Loucy (cell line): ENCODE results near the gene OSGIN1.

Source experiments
- H2AFZ ChIP-seq: fragments of 200-600 bp; sonication (generic); 2 replicates; pipeline ENCODE4 v1.6.0; 2016; ENCODE audit warnings: antibody characterized with exemption, mild to moderate bottlenecking, low read length, moderate library complexity
- H3F3A ChIP-seq: fragments of 200-600 bp; 2 replicates; pipeline ENCODE4 v1.6.0; 2016; ENCODE audit warnings: antibody characterized with exemption, low read depth, mild to moderate bottlenecking
- H3K27me3 ChIP-seq: fragments of 200-600 bp; sonication (generic); 2 replicates; pipeline ENCODE4 v1.6.1; 2014; ENCODE audit warnings: low read length, mild to moderate bottlenecking; ENCODE audit not compliant: insufficient read depth, poor library complexity, severe bottlenecking
- H3K36me3 ChIP-seq: fragments of 200-600 bp; sonication (generic); 2 replicates; pipeline ENCODE4 v1.6.1; 2016; ENCODE audit warnings: low read length; ENCODE audit not compliant: insufficient read depth
- H3K4me1 ChIP-seq: fragments of 200-600 bp; sonication (generic); 2 replicates; pipeline ENCODE4 v1.5.1; 2014; ENCODE audit warnings: low read length, mild to moderate bottlenecking; ENCODE audit not compliant: insufficient read depth, poor library complexity, severe bottlenecking
- H3K4me2 ChIP-seq: fragments of 200-600 bp; sonication (generic); 2 replicates; pipeline ENCODE4 v1.6.0; 2014; ENCODE audit warnings: antibody characterized with exemption, low read length, low read depth, mild to moderate bottlenecking; ENCODE audit not compliant: poor library complexity, severe bottlenecking
- H3K4me3 ChIP-seq: fragments of 200-600 bp; sonication (generic); 2 replicates; pipeline ENCODE4 v1.5.1; 2014; ENCODE audit warnings: low read length, mild to moderate bottlenecking, mixed read lengths; ENCODE audit not compliant: poor library complexity, severe bottlenecking
- H3K79me2 ChIP-seq: fragments of 200-600 bp; sonication (generic); 2 replicates; pipeline ENCODE4 v1.6.1; 2014; ENCODE audit warnings: low read length; ENCODE audit not compliant: insufficient read depth
- H3K9ac ChIP-seq: fragments of 200-600 bp; sonication (generic); 2 replicates; pipeline ENCODE4 v1.6.0; 2014; ENCODE audit warnings: mild to moderate bottlenecking, low read depth, low read length, moderate library complexity; ENCODE audit not compliant: poor library complexity, severe bottlenecking
- H3K9me2 ChIP-seq: fragments of 200-600 bp; sonication (generic); replicated peaks from 2 replicates; pipeline ENCODE4 v1.6.1; 2016; ENCODE audit warnings: low read depth, low read length, mixed read lengths
- H3K9me3 ChIP-seq: fragments of 200-600 bp; sonication (generic); 2 replicates; pipeline ENCODE4 v1.6.1; 2014; ENCODE audit warnings: mild to moderate bottlenecking, antibody characterized with exemption, low read length, low read depth; ENCODE audit not compliant: insufficient read depth
- H4K20me1 ChIP-seq: fragments of 200-600 bp; sonication (generic); 2 replicates; pipeline ENCODE4 v1.6.0; 2014; ENCODE audit warnings: antibody characterized with exemption, low read length, mild to moderate bottlenecking; ENCODE audit not compliant: insufficient read depth, poor library complexity, severe bottlenecking
- CTCF ChIP-seq: fragments of 200-600 bp; sonication (generic); conservative IDR thresholded peaks from 2 replicates; pipeline ENCODE4 v1.5.1; 2014; ENCODE audit warnings: mild to moderate bottlenecking, antibody characterized with exemption, low read length
- EZH2phosphoT487 ChIP-seq: fragments of 200-600 bp; IDR thresholded peaks from 2 replicates; pipeline ENCODE4 v1.6.1; 2018; ENCODE audit warnings: antibody characterized with exemption, mild to moderate bottlenecking, moderate library complexity, borderline replicate concordance

Gene OSGIN1

GRCh38 chr16:83977056-83977815 is 24.2 kb downstream of the OSGIN1 start:
- H3K4me2 ChIP-seq, result no peak overlapping the region
- no peaks in the 10 kb centered on the region for H3K9me2 ChIP-seq
- no peak overlapping the region for H3K4me3 ChIP-seq
- H3K27me3 ChIP-seq, result no peaks in the 10 kb centered on the region
- H3K79me2 ChIP-seq, result no peaks in the 10 kb centered on the region
- H3K9ac ChIP-seq, result no peak overlapping the region
- no peaks in the 10 kb centered on the region for H3K36me3 ChIP-seq
- no peaks in the 10 kb centered on the region for H3K9me3 ChIP-seq
- H3F3A ChIP-seq, result no peaks in the 10 kb centered on the region
- H3K4me1 ChIP-seq, result no peaks in the 10 kb centered on the region
- no peak for TF ChIP-seq CTCF
- no peak for TF ChIP-seq EZH2phosphoT487
- no peak overlapping the region for H2AFZ ChIP-seq
- H4K20me1 ChIP-seq, result no peaks in the 10 kb centered on the region

GRCh38 chr16:83978401-83978904 is 25.4 kb downstream of the OSGIN1 start:
- no peaks in the 10 kb centered on the region for H3K9me2 ChIP-seq
- no peak overlapping the region for H3K9ac ChIP-seq
- no peaks in the 10 kb centered on the region for H3K9me3 ChIP-seq
- no peaks in the 10 kb centered on the region for H3K36me3 ChIP-seq
- no peaks in the 10 kb centered on the region for H3K79me2 ChIP-seq
- TF ChIP-seq CTCF (no peak), EZH2phosphoT487 (no peak)
- no peaks in the 10 kb centered on the region for H4K20me1 ChIP-seq
- no peaks in the 10 kb centered on the region for H3F3A ChIP-seq
- H3K4me2 ChIP-seq, result no peak overlapping the region
- H3K27me3 ChIP-seq, result no peaks in the 10 kb centered on the region
- H3K4me3 ChIP-seq, result no peak overlapping the region
- H2AFZ ChIP-seq, result no peak overlapping the region
- no peaks in the 10 kb centered on the region for H3K4me1 ChIP-seq

- H3K9me2 ChIP-seq, result no peaks in the 10 kb centered on the region
- no peak overlapping the region for H3K4me2 ChIP-seq
- no peak overlapping the region for H3K9ac ChIP-seq
- no peaks in the 10 kb centered on the region for H3K4me1 ChIP-seq
- H3K27me3 ChIP-seq, result no peaks in the 10 kb centered on the region
- H3K4me3 ChIP-seq, result no peak overlapping the region
- H3K79me2 ChIP-seq, result no peaks in the 10 kb centered on the region
- TF ChIP-seq CTCF, result no peak
- no peak for TF ChIP-seq EZH2phosphoT487
- H3F3A ChIP-seq, result no peaks in the 10 kb centered on the region
- H3K9me3 ChIP-seq, result no peaks in the 10 kb centered on the region
- no peaks in the 10 kb centered on the region for H3K36me3 ChIP-seq
- H2AFZ ChIP-seq, result no peak overlapping the region
- H4K20me1 ChIP-seq, result no peaks in the 10 kb centered on the region
Measured at GRCh38 chr16:83979441-83979840, 26.4 kb downstream of the OSGIN1 start.
